ENCODE measurements around the gene KCNH4. TPM values are rescaled to one million over a fixed set of nuclear protein-coding genes. Genes with fewer than 3 reads are reported as not detected.

The KCNH4 gene
- polyA plus RNA-seq, 3 donors: not detected

GRCh38 chr17:42120770-42121769, 59.9 kb downstream of the KCNH4 start, which contains the start of gene KAT2A:
Gene KAT2A, minus strand, starts transcription at chr17:42121367. Its CDS starts 63 bp downstream, at chr17:42121304.
- DNase-seq (ENCODE audit: low read depth in 3 of 3, low spot score in 2 of 3): peak in 1 of 3 donors; percentile 69

- DNase-seq (ENCODE audit: low read depth in 3 of 3, low spot score in 2 of 3): no peak
These were observed 60.7 kb downstream of the KCNH4 start for GRCh38 chr17:42120161-42120769.

- DNase-seq (ENCODE audit: low read depth in 3 of 3, low spot score in 2 of 3): no peak
These were observed 61.6 kb downstream of the KCNH4 start for GRCh38 chr17:42119301-42119700.

DNA sequence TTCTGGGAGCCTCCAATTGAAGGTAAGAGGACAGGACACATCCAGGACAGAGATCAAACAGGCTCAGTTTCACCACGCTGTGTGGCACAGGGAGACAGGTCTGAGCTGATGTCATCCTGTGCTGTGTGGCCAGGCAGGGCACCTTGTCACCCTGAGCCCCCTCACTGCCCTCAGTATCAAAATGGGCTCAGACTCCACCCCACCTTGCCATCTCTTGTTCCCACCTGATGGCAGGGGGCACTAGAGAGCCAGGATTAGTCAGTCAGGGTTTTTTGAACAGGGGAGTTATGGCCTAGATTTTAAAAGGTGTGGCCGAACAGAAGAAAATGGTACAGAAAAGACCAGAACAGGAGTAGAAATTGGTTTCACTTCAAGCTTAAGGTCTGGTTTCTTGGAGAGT, 62.4 kb downstream of the KCNH4 start:
- no peak for DNase-seq (ENCODE audit: low read depth in 3 of 3, low spot score in 2 of 3)

DNA sequence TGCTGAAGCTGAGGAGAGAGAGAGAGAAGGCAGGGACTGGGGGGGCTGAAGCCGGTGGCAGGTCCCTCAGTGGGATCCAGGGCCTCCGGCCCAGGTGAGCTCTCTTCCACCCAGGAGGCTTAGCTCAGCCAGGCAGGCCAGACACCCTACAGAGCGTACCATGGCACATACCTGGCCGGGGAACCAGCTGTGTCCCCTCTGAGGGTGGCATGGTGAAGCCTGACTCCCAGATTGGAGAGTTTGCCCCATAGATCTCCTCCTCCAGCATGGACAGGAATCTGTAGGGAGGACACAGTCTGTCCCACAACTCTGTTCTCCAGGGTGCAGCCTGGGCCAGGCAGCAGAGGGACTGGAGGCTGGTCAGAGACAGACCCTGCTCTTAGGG, 62.8 kb downstream of the KCNH4 start:
- DNase-seq (ENCODE audit: low read depth in 3 of 3, low spot score in 2 of 3): no peak

DNA sequence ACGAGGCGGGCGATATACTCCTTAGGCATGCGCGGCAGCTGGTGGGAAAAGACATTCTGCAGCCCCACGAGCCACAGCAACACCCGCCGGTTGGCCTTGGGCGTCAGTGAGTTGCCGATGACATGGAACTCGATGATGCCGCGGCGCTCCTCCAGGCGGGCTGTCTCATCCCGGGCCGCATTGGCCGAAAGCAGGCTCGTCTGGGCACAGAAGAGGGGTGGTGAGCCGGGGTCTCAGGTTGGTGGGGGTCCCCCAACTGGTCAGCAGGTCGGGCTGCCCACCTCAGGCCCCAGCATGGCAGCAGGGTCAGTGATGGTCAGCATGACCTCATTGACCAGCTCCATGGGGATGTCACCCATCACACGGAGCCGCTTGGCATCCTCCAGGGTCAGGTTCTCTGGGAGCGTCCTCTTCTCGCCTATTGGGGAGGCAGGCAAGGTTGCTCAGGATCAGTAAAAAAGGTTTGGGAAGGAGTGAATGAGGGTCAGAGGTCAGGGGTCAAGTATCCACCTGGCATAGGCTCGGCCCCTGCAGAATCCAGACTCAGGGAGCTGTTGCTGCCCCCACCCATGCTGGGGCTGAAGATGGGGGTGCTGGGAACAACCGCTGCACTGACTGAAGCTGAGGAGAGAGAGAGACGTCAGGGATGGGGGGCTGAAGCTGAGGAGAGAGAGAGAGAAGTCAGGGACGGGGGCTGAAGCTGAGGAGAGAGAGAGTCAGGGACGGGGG, 63.4 kb downstream of the KCNH4 start:
- no peak for DNase-seq (ENCODE audit: low read depth in 3 of 3, low spot score in 2 of 3)

GRCh38 chr17:42116705-42117396, 64.1 kb downstream of the KCNH4 start:
- DNase-seq (ENCODE audit: low read depth in 3 of 3, low spot score in 2 of 3): peak in 1 of 3 donors; percentile 67

DNA sequence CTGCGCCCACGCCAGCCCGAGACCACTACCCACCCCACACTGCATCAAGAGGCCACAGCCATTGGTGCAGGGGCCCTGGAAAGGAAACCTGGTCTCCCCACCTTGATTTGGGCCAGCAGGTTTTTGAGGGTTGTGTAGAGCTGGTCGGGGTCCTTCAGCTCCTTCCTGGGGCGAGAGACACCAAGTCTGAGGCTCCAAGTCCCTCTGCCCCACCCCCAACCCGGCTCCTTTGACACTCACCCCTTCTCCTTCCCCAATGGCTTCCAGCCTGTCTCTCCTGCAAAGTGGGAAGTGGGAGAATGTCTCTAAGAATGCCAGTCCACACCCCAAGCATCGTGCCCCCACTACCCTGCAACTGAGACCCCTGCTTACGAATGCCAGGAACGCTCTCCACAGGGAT, 66.8 kb downstream of the KCNH4 start:
- DNase-seq (ENCODE audit: low read depth in 3 of 3, low spot score in 2 of 3): no peak

GRCh38 chr17:42113293-42114069, 67.5 kb downstream of the KCNH4 start:
- DNase-seq (ENCODE audit: low read depth in 3 of 3, low spot score in 2 of 3): no peak

- DNase-seq (ENCODE audit: low read depth in 3 of 3, low spot score in 2 of 3): peak in 1 of 3 donors; percentile 63
These were observed 68.3 kb downstream of the KCNH4 start, which contains the start of gene DHX58 for GRCh38 chr17:42112552-42113176. Gene DHX58, minus strand, starts transcription at chr17:42112714. Its CDS starts 822 bp downstream, at chr17:42111892.

GRCh38 chr17:42111871-42112551, 68.9 kb downstream of the KCNH4 start:
- no peak for DNase-seq (ENCODE audit: low read depth in 3 of 3, low spot score in 2 of 3)

DNA sequence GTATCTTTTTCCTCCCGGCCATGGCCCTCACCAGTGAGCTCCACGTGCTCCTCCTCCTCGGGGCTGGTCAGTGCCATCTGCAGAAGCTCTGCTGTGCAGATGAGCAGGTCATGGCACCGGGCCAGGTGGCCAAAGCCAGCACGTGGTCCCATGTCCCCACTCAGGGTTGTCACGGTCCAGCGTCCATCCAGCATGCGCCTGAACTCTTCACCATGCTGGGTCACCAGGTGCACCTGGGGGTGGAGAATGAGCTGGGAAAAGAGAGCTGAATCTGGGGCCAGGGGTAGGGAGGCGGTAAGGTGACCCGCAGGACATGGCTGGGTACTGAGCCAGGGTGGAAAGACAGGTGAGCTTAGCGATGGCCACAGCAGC, 69.7 kb downstream of the KCNH4 start:
- no peak for DNase-seq (ENCODE audit: low read depth in 3 of 3, low spot score in 2 of 3)

DNA sequence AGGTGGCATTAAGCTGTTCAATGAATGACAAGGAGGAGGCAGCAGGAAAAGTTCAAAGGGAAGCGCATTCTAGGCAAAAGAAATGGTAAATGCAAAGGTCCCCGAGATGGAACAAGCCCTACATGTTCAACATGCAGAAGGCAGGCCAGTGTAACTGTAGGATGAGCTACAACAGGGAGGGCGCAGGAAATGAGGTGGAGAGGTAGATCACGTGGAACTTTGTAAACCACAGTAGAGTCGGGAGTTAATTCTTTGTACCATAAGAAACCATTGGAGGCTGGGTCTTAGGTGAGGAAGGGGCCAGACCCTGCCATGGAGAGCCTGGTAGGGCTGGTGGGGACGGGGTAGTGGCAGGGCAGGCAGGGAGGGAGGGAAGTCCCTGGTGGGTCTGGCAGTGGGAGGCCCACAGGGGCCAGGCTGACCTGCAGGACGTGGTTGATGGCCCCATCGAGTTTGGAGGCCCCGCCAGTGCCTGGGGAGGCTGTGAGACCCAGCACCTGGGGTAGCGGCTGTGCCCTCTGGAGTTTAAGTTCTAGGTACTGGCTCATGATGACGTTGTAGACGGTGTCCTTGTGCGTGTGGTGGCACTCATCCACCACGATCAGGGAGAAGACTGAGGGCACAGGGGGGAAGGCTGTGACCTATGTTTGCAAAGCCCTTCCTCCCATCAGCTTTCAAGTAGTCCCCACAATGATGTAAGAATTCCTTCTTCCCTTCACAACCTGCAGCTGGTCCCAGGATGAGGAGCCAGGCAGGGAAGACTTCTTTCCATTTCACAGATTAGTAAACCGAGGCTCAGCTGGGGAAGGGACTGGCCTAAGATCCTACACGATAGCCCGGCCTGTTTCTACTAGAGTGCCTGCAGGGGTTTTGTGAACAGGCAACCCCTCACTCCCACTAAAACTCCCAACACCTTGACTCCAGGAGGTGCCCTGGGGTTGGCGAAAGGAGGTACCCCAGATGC, 70.4 kb downstream of the KCNH4 start:
- DNase-seq (ENCODE audit: low read depth in 3 of 3, low spot score in 2 of 3): no peak

- DNase-seq (ENCODE audit: low read depth in 3 of 3, low spot score in 2 of 3): no peak
These were observed 71.9 kb downstream of the KCNH4 start for GRCh38 chr17:42109086-42109485.

GRCh38 chr17:42107597-42108576, 73.1 kb downstream of the KCNH4 start:
- peak; percentile 43 to 61 (median 53) for DNase-seq (ENCODE audit: low read depth in 3 of 3, low spot score in 2 of 3)

GRCh38 chr17:42107124-42107523, 73.8 kb downstream of the KCNH4 start:
- DNase-seq (ENCODE audit: low read depth in 3 of 3, low spot score in 2 of 3): no peak
